GM21619 (cell line): Measurements from ENCODE around the gene PTTG1.
A peak's percentile ranks its signal among the peaks of the same experiment; 100 is the strongest.

ENCODE experiments used
- ATAC-seq: cut with Tn5 transposase; IDR thresholded peaks from one replicate; pipeline ENCODE4 v1.9.1; 2021; ENCODE audit not compliant: unreplicated experiment

PTTG1 gene

GRCh38 chr5:160452036-160452435 lies 30.4 kb downstream of the PTTG1 start:
- no peak for ATAC-seq

- ATAC-seq, result no peak
Measured at GRCh38 chr5:160452795-160453194, 31.1 kb downstream of the PTTG1 start.

GRCh38 chr5:160453751-160454150 lies 32.1 kb downstream of the PTTG1 start:
- no peak for ATAC-seq

- no peak for ATAC-seq
Measured at GRCh38 chr5:160455600-160455999, 33.9 kb downstream of the PTTG1 start.

- ATAC-seq, result no peak
Measured at GRCh38 chr5:160456480-160457177, 35.0 kb downstream of the PTTG1 start.

- no peak for ATAC-seq
Measured at GRCh38 chr5:160457252-160457651, 35.6 kb downstream of the PTTG1 start.

GRCh38 chr5:160458806-160459800 lies 37.4 kb downstream of the PTTG1 start:
- peak; percentile 72 for ATAC-seq

- ATAC-seq, result no peak
Measured at GRCh38 chr5:160460377-160461049, 38.9 kb downstream of the PTTG1 start.

- ATAC-seq, result no peak
Measured at GRCh38 chr5:160461378-160461777, 39.7 kb downstream of the PTTG1 start.

- ATAC-seq, result peak; percentile 38
Measured at GRCh38 chr5:160462167-160462566, 40.5 kb downstream of the PTTG1 start.

GRCh38 chr5:160463227-160463626 lies 41.6 kb downstream of the PTTG1 start:
- ATAC-seq, result no peak

GRCh38 chr5:160463740-160464465 lies 42.2 kb downstream of the PTTG1 start:
- ATAC-seq, result no peak

- ATAC-seq, result no peak
Measured at GRCh38 chr5:160464466-160464797, 42.8 kb downstream of the PTTG1 start.

GRCh38 chr5:160466116-160466515 lies 44.5 kb downstream of the PTTG1 start:
- no peak for ATAC-seq

GRCh38 chr5:160466889-160467554 lies 45.4 kb downstream of the PTTG1 start:
- no peak for ATAC-seq

GRCh38 chr5:160467555-160468362 lies 46.1 kb downstream of the PTTG1 start:
- ATAC-seq, result peak; percentile 89

- ATAC-seq, result no peak
Measured at GRCh38 chr5:160468363-160468975, 46.8 kb downstream of the PTTG1 start.

GRCh38 chr5:160469156-160470144 lies 47.8 kb downstream of the PTTG1 start:
- ATAC-seq, result no peak
